Esophagus muscularis mucosa (tissue), 4 donors: ENCODE results near the gene PRLH. TPM values are rescaled to one million over a fixed set of nuclear protein-coding genes. Genes with fewer than 3 reads are reported as not detected.

Experiments used
- DNase-seq: peaks from one replicate; pipeline ENCODE4 v3.0.0-alpha.2; 2017; ENCODE audit errors: extremely low spot score
- H3K27ac ChIP-seq, 4 donors: fragments of 200-600 bp; sonication (generic); replicated peaks in 1 of 4; 1 replicate in 3 of 4; 2 replicates in 1 of 4; pipeline ENCODE4 v1.5.1; 2016 to 2019; ENCODE audit warnings: mild to moderate bottlenecking in 1 of 4
- H3K27me3 ChIP-seq, 4 donors: fragments of 200-600 bp; sonication (generic); one replicate each; pipeline versions ENCODE4 v1.5.1 to v1.6.0; 2016 to 2019
- H3K36me3 ChIP-seq, 4 donors: fragments of 200-600 bp; sonication (generic); one replicate each; pipeline ENCODE4 v1.5.1; 2016 to 2019
- H3K4me1 ChIP-seq, 4 donors: fragments of 200-600 bp; sonication (generic); one replicate each; pipeline ENCODE4 v1.5.1; 2016 to 2019
- H3K4me3 ChIP-seq, 4 donors: fragments of 200-600 bp; sonication (generic); 1 replicate in 2 of 4; 2 replicates in 2 of 4; pipeline ENCODE4 v1.5.1; 2016 to 2019; ENCODE audit warnings: mild to moderate bottlenecking in 4 of 4, moderate library complexity in 1 of 4
- H3K9me3 ChIP-seq, 4 donors: fragments of 200-600 bp; sonication (generic); 1 replicate in 3 of 4; 2 replicates in 1 of 4; pipeline ENCODE4 v1.5.1; 2016 to 2019
- CTCF ChIP-seq, 3 experiments: fragments of 200-600 bp in 2 of 3; fragments of 450-650 bp in 1 of 3; sonication (generic) in 2 of 3; IDR thresholded peaks; one replicate each; pipeline ENCODE4 v1.5.1; 2017 to 2019; ENCODE audit warnings: antibody characterized with exemption in 3 of 3, mild to moderate bottlenecking in 2 of 3, moderate library complexity in 1 of 3
- EP300 ChIP-seq: sonication (generic); formaldehyde crosslinking; IDR thresholded peaks from one replicate; pipeline ENCODE4 v1.6.1; 2017; ENCODE audit warnings: antibody characterized with exemption
- POLR2A ChIP-seq: fragments of 450-650 bp; IDR thresholded peaks from one replicate; pipeline ENCODE4 v1.6.1; 2017; ENCODE audit warnings: antibody characterized with exemption, moderate library complexity, mild to moderate bottlenecking, low read depth
- POLR2AphosphoS5 ChIP-seq, 2 donors: sonication (generic); formaldehyde crosslinking; IDR thresholded peaks; one replicate each; pipeline ENCODE4 v1.6.1; 2017; ENCODE audit warnings: antibody characterized with exemption in 2 of 2
- WGBS: methylation state at CpG from one replicate; pipeline ENCODE4 v1.1.5; 2018; 5-methylcytosine and 5-hydroxymethylcytosine counted together
- intact Hi-C: fragments of 100-400 bp; cut with DNase I; formaldehyde crosslinking; loops from one replicate; pipeline ENCODE4 v1.15.1; 2023
- total RNA-seq, 4 donors: library from RNA; depleted of rRNA; stranded (reverse); fragments of >200 nt; gene quantifications; one replicate each; pipeline versions ENCODE4 v1.1.0 to v1.2.1, GENCODE V29; 2016

The PRLH gene
- total RNA-seq, 4 donors from 2014 or later, result not detected

GRCh38 chr2:237597196-237598145, 31.1 kb downstream of the PRLH start:
- no peak for DNase-seq
- 92% methylated on average over 29 of the region's 29 CpGs for WGBS
- TF ChIP-seq POLR2A (no peak), EP300 (no peak), POLR2AphosphoS5 (IDR thresholded peaks at IDR 0.05) (no peak), CTCF (IDR thresholded peaks at IDR 0.05) (no peak)

GRCh38 chr2:237598468-237599208, 32.3 kb downstream of the PRLH start:
- Histone ChIP-seq H3K4me3 (no peak overlapping the region), H3K27ac (peak overlapping the region; percentile 34 to 85 (median 80)), H3K9me3 (no peaks in the 10 kb centered on the region), H3K36me3 (no peaks in the 10 kb centered on the region), H3K4me1 (peaks cover 41 to 54% (median 46%) of the 10 kb centered on the region in 4 donors), H3K27me3 (no peaks in the 10 kb centered on the region)
- DNase-seq, result no peak
- intact Hi-C loops, result no loop called here
- WGBS, result 92% methylated on average over 14 of the region's 14 CpGs
- TF ChIP-seq CTCF (IDR thresholded peaks at IDR 0.05) (no peak), EP300 (no peak), POLR2AphosphoS5 (IDR thresholded peaks at IDR 0.05) (no peak), POLR2A (no peak)

More at GRCh38 chr2:237597196-237598145, 31.1 kb downstream of the PRLH start:
- Histone ChIP-seq H3K27ac (peak overlapping the region; percentile 21 to 50 (median 28)), H3K9me3 (no peaks in the 10 kb centered on the region), H3K27me3 (no peaks in the 10 kb centered on the region), H3K36me3 (no peaks in the 10 kb centered on the region), H3K4me1 (peaks cover 41 to 55% (median 50%) of the 10 kb centered on the region in 4 donors), H3K4me3 (no peak overlapping the region)
- intact Hi-C loops, result no loop called here

GRCh38 chr2:237599465-237600110, 33.2 kb downstream of the PRLH start:
- TF ChIP-seq EP300 (no peak), POLR2A (no peak), CTCF (IDR thresholded peaks at IDR 0.05) (no peak), POLR2AphosphoS5 (IDR thresholded peaks at IDR 0.05) (no peak)
- Histone ChIP-seq H3K27me3 (no peaks in the 10 kb centered on the region), H3K4me1 (peaks cover 40 to 50% (median 45%) of the 10 kb centered on the region in 4 donors), H3K9me3 (no peaks in the 10 kb centered on the region), H3K36me3 (no peaks in the 10 kb centered on the region), H3K27ac (peak overlapping the region; percentile 78 to 85 (median 83)), H3K4me3 (peak overlapping the region; percentile 28 to 40 (median 38))
- 59% methylated on average over 9 of the region's 9 CpGs for WGBS
- DNase-seq, result no peak
- intact Hi-C loops, result no loop called here

GRCh38 chr2:237600205-237600846, 34.0 kb downstream of the PRLH start:
- intact Hi-C loops, result no loop called here
- Histone ChIP-seq H3K9me3 (no peaks in the 10 kb centered on the region), H3K27ac (peak overlapping the region; percentile 78 to 85 (median 83)), H3K4me3 (peak overlapping the region; percentile 28 to 40 (median 38)), H3K27me3 (no peaks in the 10 kb centered on the region), H3K36me3 (no peaks in the 10 kb centered on the region), H3K4me1 (peaks cover 35 to 45% (median 40%) of the 10 kb centered on the region in 4 donors)
- no peak for DNase-seq
- 28% methylated on average over 9 of the region's 16 CpGs for WGBS
- peak; percentile 29 to 57 (median 42) for TF ChIP-seq CTCF (IDR thresholded peaks at IDR 0.05)
- peak; percentile 13 for TF ChIP-seq POLR2A
- TF ChIP-seq POLR2AphosphoS5 (IDR thresholded peaks at IDR 0.05), result peak; percentile 51 to 55
- no peak for TF ChIP-seq EP300
